HEK293 (cell line): ENCODE measurements around the gene FBXO27.

ENCODE experiments used
- CTCF ChIA-PET: fragments of 350-600 bp; formaldehyde crosslinking; extraction: SDS; loops from one replicate; lab custom pipeline; 2021; ENCODE audit warnings: antibody characterized with exemption; lab: Yijun Ruan, JAX
- POLR2A ChIA-PET: fragments of 300-600 bp; formaldehyde crosslinking; extraction: SDS; loops from one replicate; lab custom pipeline; 2020; ENCODE audit warnings: antibody characterized with exemption, inconsistent platforms; lab: Yijun Ruan, JAX
- H3K27ac ChIP-seq: fragments of 200-500 bp; sonication (Bioruptor generic); 2 replicates; pipeline ENCODE4 v1.5.1; 2014; ENCODE audit warnings: low read depth, low read length, control low read depth, inconsistent platforms; ENCODE audit errors: extremely low read depth
- H3K36me3 ChIP-seq, 2 experiments: fragments of 200-500 bp in 1 of 2; sonication (Bioruptor generic) in 1 of 2; 1 replicate in 1 of 2; 2 replicates in 1 of 2; pipeline ENCODE4 v1.5.1; 2014 to 2017; ENCODE audit warnings: inconsistent platforms in 2 of 2, low read length in 2 of 2; ENCODE audit not compliant: control insufficient read depth in 2 of 2, insufficient read depth in 1 of 2
- H3K4me1 ChIP-seq: fragments of 200-500 bp; sonication (Bioruptor generic); 2 replicates; pipeline ENCODE4 v1.5.1; 2014; ENCODE audit warnings: mild to moderate bottlenecking, low read length, inconsistent platforms; ENCODE audit not compliant: control insufficient read depth, insufficient read depth
- H3K4me3 ChIP-seq: 2 replicates; pipeline ENCODE4 v1.5.1; 2011; ENCODE audit warnings: low read depth, mild to moderate bottlenecking, control low read depth, low read length, moderate library complexity
- H3K9me3 ChIP-seq: fragments of 200-500 bp; sonication (Bioruptor generic); 2 replicates; pipeline ENCODE4 v1.5.1; 2014; ENCODE audit warnings: low read depth, low read length, inconsistent platforms; ENCODE audit not compliant: control insufficient read depth, insufficient read depth
- GLI4 ChIP-seq: fragments of 450-650 bp; formaldehyde crosslinking; IDR thresholded peaks from 2 replicates; pipeline ENCODE4 v1.5.1; 2016; ENCODE audit warnings: missing biosample characterization, missing genetic modification characterization
- KLF16 ChIP-seq: fragments of 450-650 bp; formaldehyde crosslinking; IDR thresholded peaks from 2 replicates; pipeline ENCODE4 v1.5.1; 2017; ENCODE audit warnings: missing biosample characterization, missing genetic modification characterization
- MYNN ChIP-seq: fragments of 450-650 bp; formaldehyde crosslinking; IDR thresholded peaks from 2 replicates; pipeline ENCODE4 v1.5.1; 2016; ENCODE audit warnings: missing biosample characterization, missing genetic modification characterization, borderline replicate concordance
- OVOL3 ChIP-seq: fragments of 450-650 bp; formaldehyde crosslinking; IDR thresholded peaks from 2 replicates; pipeline ENCODE4 v1.5.1; 2016; ENCODE audit warnings: missing biosample characterization, missing genetic modification characterization
- PRDM1 ChIP-seq: fragments of 450-650 bp; formaldehyde crosslinking; IDR thresholded peaks from 2 replicates; pipeline ENCODE4; 2016; ENCODE audit warnings: missing biosample characterization, missing genetic modification characterization
- ZNF121 ChIP-seq: fragments of 450-650 bp; formaldehyde crosslinking; IDR thresholded peaks from 2 replicates; pipeline ENCODE4 v1.5.1; 2016; ENCODE audit warnings: missing biosample characterization, missing genetic modification characterization
- ZNF140 ChIP-seq: fragments of 450-650 bp; formaldehyde crosslinking; IDR thresholded peaks from 2 replicates; pipeline ENCODE4 v1.5.1; 2016; ENCODE audit warnings: missing biosample characterization, missing genetic modification characterization
- ZNF169 ChIP-seq: fragments of 450-650 bp; formaldehyde crosslinking; IDR thresholded peaks from 2 replicates; pipeline ENCODE4 v1.5.1; 2016; ENCODE audit warnings: missing biosample characterization, missing genetic modification characterization
- ZNF19 ChIP-seq: fragments of 450-650 bp; formaldehyde crosslinking; IDR thresholded peaks from 2 replicates; pipeline ENCODE4; 2016; ENCODE audit warnings: missing biosample characterization, missing genetic modification characterization, low read depth
- ZNF202 ChIP-seq: fragments of 450-650 bp; formaldehyde crosslinking; IDR thresholded peaks from 2 replicates; pipeline ENCODE4 v1.5.1; 2016; ENCODE audit warnings: missing biosample characterization, missing genetic modification characterization, borderline replicate concordance
- ZNF23 ChIP-seq: fragments of 450-650 bp; formaldehyde crosslinking; IDR thresholded peaks from 2 replicates; pipeline ENCODE4 v1.5.1; 2016; ENCODE audit warnings: missing biosample characterization, missing genetic modification characterization, borderline replicate concordance
- ZNF366 ChIP-seq: fragments of 450-650 bp; formaldehyde crosslinking; conservative IDR thresholded peaks from 2 replicates; pipeline ENCODE4 v1.5.1; 2016; ENCODE audit warnings: missing biosample characterization, missing genetic modification characterization
- ZNF449 ChIP-seq: fragments of 450-650 bp; formaldehyde crosslinking; IDR thresholded peaks from 2 replicates; pipeline ENCODE4 v1.5.1; 2017; ENCODE audit warnings: missing biosample characterization, mild to moderate bottlenecking, missing genetic modification characterization, moderate library complexity
- ZNF501 ChIP-seq: fragments of 450-650 bp; formaldehyde crosslinking; IDR thresholded peaks from 2 replicates; pipeline ENCODE4 v1.5.1; 2016; ENCODE audit warnings: missing biosample characterization, missing genetic modification characterization
- ZNF530 ChIP-seq: fragments of 450-650 bp; formaldehyde crosslinking; IDR thresholded peaks from 2 replicates; pipeline ENCODE4 v1.5.1; 2016; ENCODE audit warnings: low read depth, missing biosample characterization, missing genetic modification characterization
- ZNF561 ChIP-seq: fragments of 450-650 bp; IDR thresholded peaks from 2 replicates; pipeline ENCODE4 v1.5.1; 2018; ENCODE audit warnings: missing biosample characterization, missing genetic modification characterization, borderline replicate concordance
- ZNF596 ChIP-seq: fragments of 450-650 bp; IDR thresholded peaks from 2 replicates; pipeline ENCODE4 v1.5.0; 2018; ENCODE audit warnings: missing biosample characterization, mild to moderate bottlenecking, missing genetic modification characterization, moderate library complexity
- ZNF621 ChIP-seq: fragments of 450-650 bp; formaldehyde crosslinking; IDR thresholded peaks from 2 replicates; pipeline ENCODE4 v1.5.1; 2017; ENCODE audit warnings: missing biosample characterization, missing genetic modification characterization
- ZNF670 ChIP-seq: fragments of 450-650 bp; formaldehyde crosslinking; IDR thresholded peaks from 2 replicates; pipeline ENCODE4 v1.5.1; 2016; ENCODE audit warnings: missing biosample characterization, missing genetic modification characterization, low read depth
- ZNF692 ChIP-seq: fragments of 450-650 bp; formaldehyde crosslinking; IDR thresholded peaks from 2 replicates; pipeline ENCODE4 v1.5.1; 2016; ENCODE audit warnings: missing biosample characterization, missing genetic modification characterization
- ZNF701 ChIP-seq: fragments of 450-650 bp; formaldehyde crosslinking; IDR thresholded peaks from 2 replicates; pipeline ENCODE4 v1.5.1; 2016; ENCODE audit warnings: missing biosample characterization, missing genetic modification characterization
- ZNF76 ChIP-seq: fragments of 450-650 bp; formaldehyde crosslinking; IDR thresholded peaks from 2 replicates; pipeline ENCODE4; 2016; ENCODE audit warnings: low read depth, missing biosample characterization, missing genetic modification characterization, borderline replicate concordance
- ZNF777 ChIP-seq: fragments of 450-650 bp; formaldehyde crosslinking; IDR thresholded peaks from 2 replicates; pipeline ENCODE4 v1.5.1; 2017; ENCODE audit warnings: missing biosample characterization, missing genetic modification characterization, borderline replicate concordance
- ZNF792 ChIP-seq: fragments of 450-650 bp; formaldehyde crosslinking; IDR thresholded peaks from 2 replicates; pipeline ENCODE4 v1.5.1; 2016; ENCODE audit warnings: missing biosample characterization, missing genetic modification characterization
- ZNF843 ChIP-seq: fragments of 450-650 bp; formaldehyde crosslinking; IDR thresholded peaks from 2 replicates; pipeline ENCODE4 v1.5.1; 2016; ENCODE audit warnings: missing biosample characterization, missing genetic modification characterization
- ZSCAN18 ChIP-seq: fragments of 450-650 bp; formaldehyde crosslinking; IDR thresholded peaks from 2 replicates; pipeline ENCODE4 v1.5.1; 2016; ENCODE audit warnings: missing biosample characterization, missing genetic modification characterization
- TF ChIP-seq, protein P1 (sequence below): fragments of 450-650 bp; formaldehyde crosslinking; IDR thresholded peaks from 2 replicates; pipeline ENCODE4 v1.5.1; 2017; ENCODE audit warnings: missing biosample characterization, missing genetic modification characterization
- TF ChIP-seq, protein P2 (sequence below): IDR thresholded peaks from 2 replicates; pipeline ENCODE4 v1.6.1; 2011; ENCODE audit warnings: mild to moderate bottlenecking, low read depth, low read length, borderline replicate concordance

Gene FBXO27

DNA sequence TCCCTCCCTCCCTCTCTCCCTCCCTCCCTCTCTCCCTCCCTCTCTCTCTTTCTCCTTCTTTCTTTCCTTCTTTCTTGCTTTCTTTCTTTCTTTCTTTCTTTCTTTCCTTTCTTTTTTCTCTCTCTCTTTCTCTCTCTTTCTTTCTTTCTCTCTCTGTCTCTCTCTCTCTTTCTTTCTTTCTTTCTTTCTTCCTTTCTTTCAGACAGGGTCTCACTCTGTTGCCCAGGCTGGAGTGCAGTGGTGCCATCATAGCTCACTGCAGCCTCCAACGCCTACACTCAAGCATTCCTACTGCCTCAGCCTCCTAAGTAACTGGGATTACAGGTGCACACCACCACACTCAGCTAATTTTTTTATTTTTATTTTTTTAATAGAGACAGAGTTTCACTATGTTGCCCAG, 42.7 kb downstream of the FBXO27 start (continued):
- peak; percentile 94 for TF ChIP-seq PRDM1
- 0 out of 2 replicates have a peak, but pooled peaks have one; percentile 61 for TF ChIP-seq ZNF701 (tag by site-specific recombination)
- peak; percentile 99 for TF ChIP-seq ZNF121 (tag by site-specific recombination)
- TF ChIP-seq ZNF23 (tag by site-specific recombination) = 0 out of 2 replicates have a peak, but pooled peaks have one; percentile 48
- TF ChIP-seq, protein P1, sequence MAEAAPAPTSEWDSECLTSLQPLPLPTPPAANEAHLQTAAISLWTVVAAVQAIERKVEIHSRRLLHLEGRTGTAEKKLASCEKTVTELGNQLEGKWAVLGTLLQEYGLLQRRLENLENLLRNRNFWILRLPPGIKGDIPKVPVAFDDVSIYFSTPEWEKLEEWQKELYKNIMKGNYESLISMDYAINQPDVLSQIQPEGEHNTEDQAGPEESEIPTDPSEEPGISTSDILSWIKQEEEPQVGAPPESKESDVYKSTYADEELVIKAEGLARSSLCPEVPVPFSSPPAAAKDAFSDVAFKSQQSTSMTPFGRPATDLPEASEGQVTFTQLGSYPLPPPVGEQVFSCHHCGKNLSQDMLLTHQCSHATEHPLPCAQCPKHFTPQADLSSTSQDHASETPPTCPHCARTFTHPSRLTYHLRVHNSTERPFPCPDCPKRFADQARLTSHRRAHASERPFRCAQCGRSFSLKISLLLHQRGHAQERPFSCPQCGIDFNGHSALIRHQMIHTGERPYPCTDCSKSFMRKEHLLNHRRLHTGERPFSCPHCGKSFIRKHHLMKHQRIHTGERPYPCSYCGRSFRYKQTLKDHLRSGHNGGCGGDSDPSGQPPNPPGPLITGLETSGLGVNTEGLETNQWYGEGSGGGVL (tag by site-specific recombination) = peak; percentile 6; the same call in 1 of the 2 replicates
- TF ChIP-seq ZNF449 = 0 out of 2 replicates have a peak, but pooled peaks have one; percentile 1
- TF ChIP-seq ZNF140 = 0 out of 2 replicates have a peak, but pooled peaks have one; percentile 18
- TF ChIP-seq ZNF792 = peak; percentile 25
- TF ChIP-seq, all 188 proteins: peak for 18; not testable (repeated sequence) for 170

- Histone ChIP-seq H3K36me3 (no peaks in the 10 kb centered on the region; a peak in 1 of 3 replicates), H3K4me3 (no peak overlapping the region), H3K9me3 (no peaks in the 10 kb centered on the region), H3K27ac (peak overlapping the region; percentile 74), H3K4me1 (peaks cover 12% of the 10 kb centered on the region)
- CTCF ChIA-PET = interaction anchor here (0.8 to 3.0 kb wide), 8 partner anchors 12 to 121 kb away, joined by 3 to 39 read pairs (median 4); partner anchors contain the start of gene FBXO17
- POLR2A ChIA-PET = interaction anchor here (0.6 to 1.6 kb wide), 8 partner anchors 12 to 152 kb away, joined by 3 to 20 read pairs (median 4); partner anchors contain the start of genes FBXO17, FBXO27, MRPS12 and SARS2
- TF ChIP-seq ZNF530 (no peak), KLF16 (no peak), ZNF621 (no peak), GLI4 (tag by site-specific recombination) (no peak), MYNN (no peak), ZNF561 (tag by site-specific recombination) (peak; percentile 95; the same call in 1 of the 2 replicates), ZNF692 (tag by site-specific recombination) (peak; percentile 66), ZNF202 (tag by site-specific recombination) (no peak), ZNF501 (tag by site-specific recombination) (peak; percentile 49), ZNF19 (no peak), ZNF449 (peak; percentile 78; the same call in 1 of the 2 replicates), ZNF169 (tag by site-specific recombination) (no peak), ZNF366 (no peak), ZNF596 (tag by site-specific recombination) (no peak), ZSCAN18 (tag by site-specific recombination) (no peak), ZNF843 (tag by site-specific recombination) (peak; percentile 64), ZNF777 (tag by site-specific recombination) (no peak), ZNF76 (no peak), OVOL3 (tag by site-specific recombination) (no peak), ZNF670 (no peak)
- TF ChIP-seq, protein P2, sequence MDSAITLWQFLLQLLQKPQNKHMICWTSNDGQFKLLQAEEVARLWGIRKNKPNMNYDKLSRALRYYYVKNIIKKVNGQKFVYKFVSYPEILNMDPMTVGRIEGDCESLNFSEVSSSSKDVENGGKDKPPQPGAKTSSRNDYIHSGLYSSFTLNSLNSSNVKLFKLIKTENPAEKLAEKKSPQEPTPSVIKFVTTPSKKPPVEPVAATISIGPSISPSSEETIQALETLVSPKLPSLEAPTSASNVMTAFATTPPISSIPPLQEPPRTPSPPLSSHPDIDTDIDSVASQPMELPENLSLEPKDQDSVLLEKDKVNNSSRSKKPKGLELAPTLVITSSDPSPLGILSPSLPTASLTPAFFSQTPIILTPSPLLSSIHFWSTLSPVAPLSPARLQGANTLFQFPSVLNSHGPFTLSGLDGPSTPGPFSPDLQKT = no peak
Observed at GRCh38 chr19:38989066-38989605, 43.2 kb downstream of the FBXO27 start.
